Measurements from ENCODE around the gene GP2. TPM values are rescaled to one million over a fixed set of nuclear protein-coding genes. Genes with fewer than 3 reads are reported as not detected.

The GP2 gene
- polyA plus RNA-seq, 1 donor (not counting 4 experiments of a cell fraction or from before 2014, with no cell fraction given) = not detected

DNA sequence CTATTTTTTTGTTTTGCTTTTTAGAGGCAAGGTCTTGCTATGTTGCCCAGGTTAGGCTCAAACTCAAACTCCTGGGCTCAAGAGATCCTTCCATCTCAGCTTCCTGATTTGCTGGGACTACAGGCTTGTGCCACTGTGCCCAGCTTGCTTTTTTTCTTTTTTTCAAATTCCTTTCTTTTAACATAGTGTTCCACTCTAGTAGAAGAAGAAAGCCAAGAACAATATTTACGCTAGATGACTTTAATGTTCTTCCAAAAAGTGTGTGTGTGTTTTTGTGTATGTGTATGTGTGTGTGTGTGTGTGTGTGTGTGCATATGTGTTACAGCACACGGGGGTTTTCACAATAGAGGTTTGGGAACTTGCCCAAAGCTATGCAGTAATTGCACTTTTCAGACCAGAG lies 35.9 kb upstream of the GP2 start:
- H3K79me2 ChIP-seq (ENCODE audit: control insufficient read depth, insufficient read depth, low read length) = no peaks in the 10 kb centered on the region
- H3K27ac ChIP-seq (ENCODE audit: control insufficient read depth, insufficient read depth, low read length) = no peak overlapping the region
- H3K9me3 ChIP-seq (ENCODE audit: control insufficient read depth, low read depth, low read length) = no peaks in the 10 kb centered on the region
- no peak for DNase-seq (ENCODE audit: low read depth, low spot score)
- no peak overlapping the region for H3K9ac ChIP-seq (ENCODE audit: control insufficient read depth, extremely low read depth, insufficient read depth, low read length)
- H3K4me3 ChIP-seq (ENCODE audit: control insufficient read depth in 2 of 3, extremely low read depth in 1 of 3, insufficient read depth in 2 of 3, low read depth in 1 of 3, low read length in 3 of 3) = no peak overlapping the region
- H3K36me3 ChIP-seq (ENCODE audit: control insufficient read depth in 2 of 2, extremely low read depth in 1 of 2, insufficient read depth in 2 of 2, low read length in 2 of 2) = no peaks in the 10 kb centered on the region
- no peak for FAIRE-seq
- dilution Hi-C loops (cut with MboI; ENCODE audit: extremely low pct_ligation_motif_present, low sequenced_read_pairs) = no loop called here
- H3K4me2 ChIP-seq (ENCODE audit: control insufficient read depth, extremely low read depth, insufficient read depth, low read depth, low read length) = no peak overlapping the region
- H4K20me1 ChIP-seq (ENCODE audit: control insufficient read depth, extremely low read depth, insufficient read depth, low read length) = no peaks in the 10 kb centered on the region
- no peak for TF ChIP-seq EZH2 (IDR thresholded peaks at IDR 0.05; ENCODE audit: low read length)
- TF ChIP-seq CTCF (optimal IDR thresholded peaks at IDR 0.05 in 1 of 3, IDR thresholded peaks at IDR 0.05 in 1 of 3, conservative IDR thresholded peaks at IDR 0.05 in 1 of 3; ENCODE audit: extremely low read depth in 1 of 3, insufficient read depth in 2 of 3, low read length in 3 of 3) = no peak
- H2AFZ ChIP-seq (ENCODE audit: control insufficient read depth, low read length) = no peak overlapping the region
- H3K4me1 ChIP-seq (ENCODE audit: control insufficient read depth, extremely low read depth, insufficient read depth, low read length) = no peaks in the 10 kb centered on the region
- no peaks in the 10 kb centered on the region for H3K27me3 ChIP-seq (ENCODE audit: control insufficient read depth, extremely low read depth, insufficient read depth, low read length)
- H3K9me1 ChIP-seq (ENCODE audit: control insufficient read depth, extremely low read depth, insufficient read depth, low read length) = no peaks in the 10 kb centered on the region

GRCh38 chr16:20359997-20360396 lies 32.7 kb upstream of the GP2 start:
- Histone ChIP-seq H4K20me1 (ENCODE audit: control insufficient read depth, extremely low read depth, insufficient read depth, low read length) (no peaks in the 10 kb centered on the region), H3K9ac (ENCODE audit: control insufficient read depth, extremely low read depth, insufficient read depth, low read length) (no peak overlapping the region), H3K79me2 (ENCODE audit: control insufficient read depth, insufficient read depth, low read length) (no peaks in the 10 kb centered on the region), H3K4me2 (ENCODE audit: control insufficient read depth, extremely low read depth, insufficient read depth, low read depth, low read length) (no peak overlapping the region), H3K36me3 (ENCODE audit: control insufficient read depth in 2 of 2, extremely low read depth in 1 of 2, insufficient read depth in 2 of 2, low read length in 2 of 2) (no peaks in the 10 kb centered on the region), H3K4me3 (ENCODE audit: control insufficient read depth in 2 of 3, extremely low read depth in 1 of 3, insufficient read depth in 2 of 3, low read depth in 1 of 3, low read length in 3 of 3) (no peak overlapping the region), H3K27ac (ENCODE audit: control insufficient read depth, insufficient read depth, low read length) (no peak overlapping the region), H2AFZ (ENCODE audit: control insufficient read depth, low read length) (no peak overlapping the region), H3K9me1 (ENCODE audit: control insufficient read depth, extremely low read depth, insufficient read depth, low read length) (no peaks in the 10 kb centered on the region), H3K27me3 (ENCODE audit: control insufficient read depth, extremely low read depth, insufficient read depth, low read length) (no peaks in the 10 kb centered on the region), H3K4me1 (ENCODE audit: control insufficient read depth, extremely low read depth, insufficient read depth, low read length) (no peaks in the 10 kb centered on the region), H3K9me3 (ENCODE audit: control insufficient read depth, low read depth, low read length) (no peaks in the 10 kb centered on the region)
- FAIRE-seq (no peak), DNase-seq (ENCODE audit: low read depth, low spot score) (no peak)
- no peak for TF ChIP-seq CTCF (optimal IDR thresholded peaks at IDR 0.05 in 1 of 3, IDR thresholded peaks at IDR 0.05 in 1 of 3, conservative IDR thresholded peaks at IDR 0.05 in 1 of 3; ENCODE audit: extremely low read depth in 1 of 3, insufficient read depth in 2 of 3, low read length in 3 of 3)
- TF ChIP-seq EZH2 (IDR thresholded peaks at IDR 0.05; ENCODE audit: low read length) = no peak
- dilution Hi-C loops (cut with MboI; ENCODE audit: extremely low pct_ligation_motif_present, low sequenced_read_pairs) = no loop called here

Measured in keratinocyte (primary cell).